GM13976 (cell line): ENCODE results near the gene ASF1B.

Experiments
- DNase-seq: peaks from one replicate; pipeline ENCODE4 v3.0.0; 2012; ENCODE audit warnings: low spot score
- CTCF ChIP-seq: IDR thresholded peaks from 2 replicates; pipeline ENCODE4 v1.5.1; 2012; ENCODE audit warnings: borderline replicate concordance, mild to moderate bottlenecking; ENCODE audit not compliant: insufficient read depth; ENCODE audit errors: extremely low read depth, missing control alignments, control extremely low read depth
- in situ Hi-C: fragments of 300-500 bp; cut with MboI; formaldehyde crosslinking; loops from one replicate; pipeline ENCODE4 v1.12.0; 2022; ENCODE audit warnings: low sequenced_read_pairs, mixed read lengths, inconsistent platforms; ENCODE audit not compliant: unreplicated experiment

Gene ASF1B

GRCh38 chr19:14103310-14103709 is 33.1 kb downstream of the ASF1B start:
- in situ Hi-C loops: no loop called here
- TF ChIP-seq CTCF: no peak
- DNase-seq: no peak

GRCh38 chr19:14102756-14103155 is 33.6 kb downstream of the ASF1B start:
- DNase-seq: no peak
- in situ Hi-C loops: no loop called here
- TF ChIP-seq CTCF: no peak

- no peak for DNase-seq
- no peak for TF ChIP-seq CTCF
- in situ Hi-C loops: no loop called here
Observed at GRCh38 chr19:14102102-14102696, 34.2 kb downstream of the ASF1B start.

- TF ChIP-seq CTCF: no peak
- in situ Hi-C loops: no loop called here
- no peak for DNase-seq
Observed at GRCh38 chr19:14101003-14101545, 35.3 kb downstream of the ASF1B start.

- no peak for DNase-seq
- no peak for TF ChIP-seq CTCF
- in situ Hi-C loops: no loop called here
Observed at GRCh38 chr19:14097532-14098151, 38.7 kb downstream of the ASF1B start.

- no peak for DNase-seq
- in situ Hi-C loops: no loop called here
- TF ChIP-seq CTCF: no peak
Observed at GRCh38 chr19:14096272-14096992, 40.0 kb downstream of the ASF1B start.
